ENCODE results near the gene RASL10B.

The RASL10B gene

GRCh38 chr17:35765756-35766488 lies 34.5 kb downstream of the RASL10B start:
- no peak for DNase-seq (ENCODE audit: low read depth)

GRCh38 chr17:35766489-35766877 lies 35.0 kb downstream of the RASL10B start:
- DNase-seq (ENCODE audit: low read depth), result no peak

- no peak for DNase-seq (ENCODE audit: low read depth)
Measured at GRCh38 chr17:35766903-35767510, 35.6 kb downstream of the RASL10B start.

- DNase-seq (ENCODE audit: low read depth), result no peak
Measured at GRCh38 chr17:35768797-35769196, 37.4 kb downstream of the RASL10B start.

DNA sequence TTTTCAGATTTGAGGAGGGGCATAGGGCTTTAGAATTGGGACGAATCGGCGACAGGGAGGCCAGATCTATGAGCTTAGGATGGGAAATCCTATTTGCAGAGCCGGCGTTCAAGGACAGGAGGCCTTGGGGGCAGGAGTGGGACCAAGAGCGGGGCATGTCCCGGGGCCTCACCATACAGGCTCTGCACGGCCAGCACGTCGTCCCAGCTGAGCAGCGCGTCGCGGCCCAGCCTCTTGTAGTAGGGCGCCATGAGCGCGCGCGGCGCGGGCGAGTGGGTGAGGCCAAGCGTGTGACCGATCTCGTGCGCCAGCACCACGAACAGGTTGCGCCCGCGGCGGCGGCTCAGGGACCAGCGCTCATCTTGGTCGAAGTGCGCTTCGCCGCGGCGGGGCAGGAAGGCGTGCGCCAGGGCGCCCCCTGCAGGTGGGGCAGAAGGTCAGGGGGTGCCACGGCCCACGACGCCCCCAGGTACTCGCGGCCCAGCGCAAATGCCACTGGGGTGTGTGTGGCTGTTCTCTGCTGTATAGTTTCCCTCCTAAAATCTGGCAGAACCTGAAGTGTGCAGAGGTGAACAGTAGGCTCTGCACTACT lies 38.6 kb downstream of the RASL10B start:
- DNase-seq (ENCODE audit: low read depth), result no peak

DNA sequence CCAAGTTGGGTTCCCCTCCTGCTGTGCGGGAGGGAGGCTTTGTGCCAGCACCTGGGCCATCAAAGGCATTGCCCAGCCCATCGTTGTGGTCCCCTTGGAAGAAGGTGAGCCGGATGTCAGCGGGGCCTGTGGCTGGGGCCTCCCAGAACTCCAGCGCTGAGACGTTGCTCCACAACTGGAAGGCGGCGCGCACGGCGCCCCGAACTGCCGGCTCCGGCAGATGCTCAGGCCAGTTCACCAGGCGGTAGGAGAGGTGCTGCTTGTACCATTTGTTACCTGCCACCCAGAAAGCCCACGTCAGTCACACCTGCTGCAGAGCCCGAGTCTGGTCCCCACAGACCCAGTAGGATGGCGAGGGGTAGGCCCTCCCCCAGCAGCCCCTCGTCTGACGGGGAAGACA lies 41.7 kb downstream of the RASL10B start:
- DNase-seq (ENCODE audit: low read depth), result no peak

GRCh38 chr17:35773679-35774425 lies 42.4 kb downstream of the RASL10B start:
- no peak for DNase-seq (ENCODE audit: low read depth)

- DNase-seq (ENCODE audit: low read depth), result no peak
Measured at GRCh38 chr17:35774499-35774898, 43.1 kb downstream of the RASL10B start.

DNA sequence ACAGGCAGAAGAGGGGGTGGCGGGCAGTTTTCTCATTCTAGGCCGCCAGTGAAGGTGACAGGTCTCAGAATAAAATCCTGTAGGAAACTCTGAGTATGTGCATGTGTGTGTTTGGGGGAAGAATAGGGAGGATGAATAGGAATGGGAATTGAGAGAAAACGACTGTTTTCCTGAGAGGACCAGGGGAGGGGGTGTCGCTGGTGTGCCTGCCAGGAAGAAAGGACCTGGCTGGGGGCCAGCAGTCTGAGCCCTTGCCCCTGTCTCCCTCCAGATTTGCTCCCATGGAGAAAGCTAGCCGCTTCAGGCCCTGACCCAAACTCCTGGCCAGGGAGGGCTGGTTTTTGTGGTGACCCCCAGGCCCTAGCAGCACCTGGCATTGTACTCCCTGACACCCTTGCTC lies 43.6 kb downstream of the RASL10B start:
- no peak for DNase-seq (ENCODE audit: low read depth)

DNA sequence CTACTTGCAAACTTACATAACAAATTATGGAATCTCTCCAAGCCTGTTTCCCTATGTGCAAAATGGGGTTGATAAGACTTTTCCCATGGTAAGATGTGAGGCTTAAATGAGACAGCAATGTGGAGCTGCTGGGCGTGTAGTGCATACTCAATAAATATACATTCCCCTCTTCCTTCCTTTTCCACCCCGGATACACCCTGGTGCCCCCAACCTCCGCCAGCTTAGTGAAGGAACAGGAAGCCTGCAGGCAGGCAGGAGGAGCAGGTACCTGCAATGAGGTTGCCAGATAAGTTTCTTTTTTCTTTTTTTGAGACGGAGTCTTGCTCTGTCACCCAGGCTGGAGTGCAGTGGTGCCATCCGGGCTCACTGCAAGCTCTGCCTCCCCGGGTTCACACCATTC lies 44.1 kb downstream of the RASL10B start:
- DNase-seq (ENCODE audit: low read depth), result no peak

GRCh38 chr17:35778641-35779196 lies 47.3 kb downstream of the RASL10B start:
- no peak for DNase-seq (ENCODE audit: low read depth)

- DNase-seq (ENCODE audit: low read depth), result no peak
Measured at GRCh38 chr17:35780950-35781349, 49.5 kb downstream of the RASL10B start.

DNA sequence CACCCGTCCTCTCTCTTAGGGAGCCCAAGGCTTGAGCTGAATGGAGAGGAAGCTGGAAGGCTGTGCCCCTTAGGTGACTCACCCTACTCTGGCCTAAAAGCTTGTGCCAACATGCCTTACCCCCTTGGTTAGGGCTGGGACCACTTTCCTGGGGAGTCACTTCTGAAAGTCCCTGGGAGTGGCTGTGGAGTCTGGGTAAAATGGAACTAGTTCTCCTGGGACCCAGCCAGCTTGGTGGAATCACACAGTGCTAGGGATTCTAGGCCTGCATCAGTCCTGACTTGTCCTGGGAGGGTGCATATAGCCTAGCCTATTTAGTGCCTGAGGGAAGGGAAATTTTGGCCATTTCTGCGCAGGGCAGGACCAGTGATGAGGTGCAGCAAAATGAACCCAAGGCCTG lies 53.5 kb downstream of the RASL10B start:
- DNase-seq (ENCODE audit: low read depth), result no peak

GRCh38 chr17:35786941-35787432 lies 55.5 kb downstream of the RASL10B start:
- DNase-seq (ENCODE audit: low read depth), result no peak

- DNase-seq (ENCODE audit: low read depth), result no peak
Measured at GRCh38 chr17:35788477-35789368, 57.3 kb downstream of the RASL10B start.

GRCh38 chr17:35790841-35791240 lies 59.4 kb downstream of the RASL10B start:
- DNase-seq (ENCODE audit: low read depth), result no peak

DNA sequence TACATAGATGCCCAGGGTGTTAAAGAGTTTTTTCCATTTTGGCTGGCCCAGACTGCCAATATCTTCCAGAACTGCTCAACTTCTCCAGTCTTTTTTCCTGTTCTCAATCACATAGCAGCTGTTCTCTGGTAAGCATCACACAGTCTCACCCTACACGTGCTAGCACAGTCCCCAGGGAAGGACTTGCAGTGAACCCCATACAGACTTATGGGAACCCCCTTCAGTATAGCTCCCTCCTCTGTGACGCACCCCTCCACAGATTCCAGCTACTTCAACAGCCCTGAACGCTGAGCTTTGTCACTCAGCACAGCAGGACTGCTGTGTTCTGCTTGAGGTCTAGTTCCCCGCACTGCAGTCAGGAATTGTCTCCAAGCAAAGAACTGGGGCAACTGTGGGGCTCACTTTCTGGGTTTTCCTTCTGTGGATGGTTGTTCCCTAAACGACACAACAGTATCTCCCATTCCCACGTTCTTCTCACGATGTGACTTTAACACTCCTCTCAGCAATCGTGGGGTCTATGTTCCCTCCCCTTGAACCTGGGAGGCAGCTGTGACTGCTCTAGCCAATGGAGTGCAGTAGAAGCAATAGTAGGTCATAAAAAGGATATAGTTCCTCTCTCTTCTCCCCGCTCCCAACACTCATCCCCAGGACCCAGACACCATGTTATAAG lies 60.4 kb downstream of the RASL10B start:
- DNase-seq (ENCODE audit: low read depth), result no peak
